Measurements from ENCODE around the gene CCDC188. TPM values are rescaled to one million over a fixed set of nuclear protein-coding genes. Genes with fewer than 3 reads are reported as not detected.
A peak's percentile ranks its signal among the peaks of the same experiment; 100 is the strongest.

Gene CCDC188
- total RNA-seq, 1 donor from 2014 or later = 17.3 TPM

- no peak for DNase-seq (ENCODE audit: extremely low read depth, low read depth, low spot score)
These were observed 27.3 kb downstream of the CCDC188 start for GRCh38 chr22:20123366-20124082.

GRCh38 chr22:20121856-20122415, 28.9 kb downstream of the CCDC188 start:
- DNase-seq (ENCODE audit: extremely low read depth, low read depth, low spot score) = no peak

GRCh38 chr22:20118300-20119020, 32.4 kb downstream of the CCDC188 start:
- no peak for DNase-seq (ENCODE audit: extremely low read depth, low read depth, low spot score)

GRCh38 chr22:20117633-20118299, 33.1 kb downstream of the CCDC188 start:
- no peak for DNase-seq (ENCODE audit: extremely low read depth, low read depth, low spot score)

DNA sequence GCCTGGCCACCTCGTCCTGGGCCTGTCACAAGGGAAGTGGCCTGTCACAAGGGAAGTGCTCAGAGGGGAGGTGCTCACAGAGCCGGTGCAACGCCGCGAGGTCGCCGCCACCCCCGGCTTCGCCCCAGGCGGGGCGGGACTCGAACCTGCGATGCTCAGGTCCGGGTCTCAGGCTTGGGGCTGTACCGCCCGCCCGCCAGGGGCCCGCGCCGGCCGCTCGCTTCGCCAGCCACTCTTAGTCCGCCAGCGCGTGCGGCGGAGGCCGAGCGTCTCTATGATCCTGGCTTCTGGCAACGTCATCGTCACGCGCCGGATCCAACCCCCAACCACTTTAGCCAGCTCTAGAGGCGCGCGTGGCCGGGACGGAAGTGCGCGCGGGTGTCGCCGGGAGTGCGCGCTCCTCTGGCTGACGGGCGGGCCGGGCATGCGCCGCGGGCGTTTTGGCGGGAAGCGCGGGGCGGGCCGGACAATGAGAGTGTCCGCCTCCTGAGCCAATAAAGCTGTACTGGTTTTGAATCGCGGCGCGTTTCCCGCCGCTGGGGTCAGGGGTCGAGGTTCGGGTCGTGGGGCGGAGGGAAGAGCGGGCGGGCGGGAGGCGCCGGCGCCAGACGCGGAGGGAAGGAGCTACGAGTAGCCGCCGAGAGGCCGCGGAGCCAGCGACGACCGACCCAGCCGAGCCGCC, 33.8 kb downstream of the CCDC188 start, which contains the start of gene TRMT2A:
Gene TRMT2A, minus strand, starts transcription at position 276 of the 682 bp plus-strand sequence. CDS start 320 bp downstream, outside the sequence.
- peak; percentile 76 for DNase-seq (ENCODE audit: extremely low read depth, low read depth, low spot score)

GRCh38 chr22:20116376-20116950, 34.4 kb downstream of the CCDC188 start:
- no peak for DNase-seq (ENCODE audit: extremely low read depth, low read depth, low spot score)

DNA sequence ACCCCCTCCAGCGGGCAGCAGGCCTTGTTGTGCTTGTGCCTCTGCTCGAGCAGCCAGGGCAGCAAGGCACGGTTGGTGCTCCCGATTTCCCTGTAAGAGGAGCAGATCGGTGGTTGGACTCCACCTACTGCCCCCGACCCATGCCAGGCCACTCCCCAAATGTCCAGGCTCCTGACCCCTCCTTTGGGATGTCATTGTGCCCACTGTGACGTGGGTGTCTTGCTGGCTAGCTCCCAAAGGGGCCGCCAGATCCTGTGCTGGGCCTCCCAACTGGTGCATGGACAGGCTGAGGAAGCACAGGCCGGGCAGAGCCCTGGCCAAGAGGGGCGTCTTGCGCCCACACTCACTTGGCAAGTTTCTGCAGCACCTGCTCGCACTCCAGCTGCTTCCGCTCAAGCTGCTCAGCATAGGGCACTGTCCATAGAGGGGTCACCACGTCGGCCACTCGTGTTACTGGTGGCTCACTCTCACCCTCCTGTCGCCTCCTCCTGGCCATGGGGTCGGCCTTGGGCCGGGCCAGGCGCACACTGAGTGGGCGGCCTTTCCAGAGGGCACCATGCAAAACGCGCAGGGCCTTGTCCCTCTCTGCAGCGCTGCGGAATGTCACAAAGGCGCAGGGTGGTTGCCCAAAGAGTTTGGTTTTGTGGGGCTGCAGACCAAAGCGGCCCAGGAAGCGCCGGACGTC, 35.0 kb downstream of the CCDC188 start, which contains the start of gene RANBP1:
Gene RANBP1, plus strand, starts transcription at position 414 of the 685 bp plus-strand sequence. Its CDS starts 81 bp downstream, at position 495.
- DNase-seq (ENCODE audit: extremely low read depth, low read depth, low spot score) = no peak

DNA sequence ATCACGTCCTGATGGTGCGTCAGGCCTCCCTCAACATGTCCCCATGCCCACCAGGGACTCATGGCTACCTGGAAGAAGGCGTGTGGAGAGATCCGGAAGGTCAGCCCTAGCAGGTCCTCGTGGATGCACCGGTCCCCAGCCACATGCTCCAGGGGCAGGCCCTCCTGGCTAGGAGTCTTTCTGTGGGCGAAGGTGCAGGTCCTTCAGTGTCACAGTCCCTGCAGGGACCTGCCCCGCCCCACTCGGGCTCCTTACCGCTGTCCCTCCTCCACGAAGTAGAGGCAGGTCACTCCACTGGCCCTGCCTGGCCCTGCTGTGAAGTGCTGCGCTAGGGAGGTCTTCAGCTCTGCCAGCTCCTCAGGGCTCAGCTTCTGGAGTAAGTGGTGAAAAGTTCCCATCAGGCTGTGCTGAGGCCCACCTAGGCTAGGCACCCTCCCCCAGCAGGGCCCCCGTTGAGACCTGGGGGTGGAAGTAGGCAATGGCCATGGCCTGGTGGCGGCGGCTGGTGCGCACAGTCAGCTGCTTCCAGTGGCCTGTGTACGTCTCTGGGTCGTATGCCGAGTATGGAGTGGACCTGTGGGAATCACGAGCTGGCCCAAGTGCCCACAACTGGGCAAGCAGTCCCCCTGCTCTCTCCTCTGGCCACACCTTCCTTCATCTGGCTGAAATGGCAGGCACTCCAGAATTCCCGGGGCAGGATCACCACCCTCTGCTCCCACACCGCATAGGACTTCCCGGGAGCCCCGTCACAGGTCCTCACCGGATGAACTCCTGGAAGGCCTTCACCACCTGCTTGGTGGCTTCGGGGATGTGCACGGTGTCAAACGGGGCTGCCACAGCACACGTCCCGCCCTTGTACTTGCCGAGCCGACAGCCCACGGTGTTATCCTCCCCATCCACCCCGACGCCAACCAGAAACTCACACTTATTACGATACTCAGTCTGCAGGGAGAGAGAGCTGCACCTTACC, 36.1 kb downstream of the CCDC188 start:
- DNase-seq (ENCODE audit: extremely low read depth, low read depth, low spot score) = no peak

DNA sequence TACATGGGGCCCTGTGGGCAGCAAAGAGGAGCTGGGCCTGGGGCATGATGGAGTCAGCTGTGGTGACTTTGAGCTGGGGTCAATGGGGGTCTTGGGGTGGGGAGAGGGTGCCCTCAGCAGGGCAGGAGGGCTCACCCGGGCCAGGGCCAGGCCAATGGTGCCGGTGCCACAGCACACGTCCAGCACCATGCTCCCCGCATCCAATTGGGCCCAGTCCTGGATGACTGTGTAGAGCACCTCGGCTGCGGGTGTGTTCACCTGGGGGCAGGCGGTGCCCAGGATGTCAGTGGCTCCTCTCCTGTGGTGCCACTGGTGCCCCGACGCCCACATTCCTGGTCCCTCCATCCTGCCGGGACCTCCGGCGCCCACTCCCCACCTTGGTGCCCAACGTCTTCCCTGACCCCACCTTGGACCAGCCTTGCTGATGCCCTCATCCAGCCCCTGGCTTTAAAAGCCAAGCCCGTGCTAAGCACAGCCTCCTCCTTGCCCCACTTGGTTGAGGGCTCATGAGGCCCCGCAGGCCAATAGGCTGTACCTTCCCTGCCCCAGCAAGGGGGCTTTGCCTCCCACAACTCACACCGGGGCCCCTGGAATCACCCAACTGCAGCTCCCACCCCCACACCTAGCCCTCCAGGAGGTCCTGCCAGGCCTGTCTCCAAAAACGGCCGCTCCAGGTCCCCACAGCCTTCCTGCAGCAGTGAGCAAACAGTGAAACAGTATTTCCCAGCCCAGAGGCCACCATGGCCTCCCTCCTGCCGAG, 37.1 kb downstream of the CCDC188 start:
- DNase-seq (ENCODE audit: extremely low read depth, low read depth, low spot score) = no peak

DNA sequence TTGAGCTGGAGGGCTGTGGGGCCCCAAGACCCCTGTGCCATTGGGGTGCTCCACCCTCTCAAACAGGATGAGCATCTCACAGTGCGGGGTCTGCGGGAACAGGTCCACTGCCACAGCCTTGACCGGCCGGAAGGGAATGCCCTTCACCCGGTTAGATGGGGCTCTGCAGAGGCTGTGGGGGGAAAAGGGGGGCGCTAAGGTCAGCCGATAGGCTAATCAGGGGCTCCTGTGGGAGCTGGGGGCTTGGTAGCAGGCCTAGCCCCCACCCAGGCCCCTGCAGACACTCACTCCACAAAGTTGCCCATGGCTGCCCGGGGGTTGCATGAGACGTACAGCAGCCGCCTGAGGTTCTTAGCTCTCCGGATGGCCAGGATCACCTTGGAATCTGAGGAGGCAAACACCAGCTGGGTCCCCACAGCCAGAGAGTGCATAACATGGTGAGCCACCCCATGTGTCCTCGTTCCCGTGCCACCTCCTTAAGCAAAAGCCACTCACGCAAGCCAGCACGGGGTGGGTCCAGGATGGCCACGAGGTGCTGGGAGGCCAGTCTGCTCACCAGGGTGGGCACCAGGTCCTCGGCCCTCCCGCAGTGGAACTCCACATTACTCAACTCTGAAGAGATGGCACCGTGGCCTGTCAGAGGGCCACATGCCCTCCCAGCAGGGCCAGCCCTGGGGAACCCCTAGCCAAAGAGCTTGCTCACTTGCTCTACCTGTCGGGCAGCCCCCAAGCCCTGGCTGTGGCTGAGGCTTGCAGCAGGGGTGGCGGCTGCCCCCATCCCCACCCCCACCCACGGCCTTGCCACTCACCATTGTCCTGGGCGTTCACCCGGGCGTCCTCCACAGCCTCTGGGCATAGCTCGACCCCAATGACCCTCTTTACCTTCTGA, 38.0 kb downstream of the CCDC188 start:
- no peak for DNase-seq (ENCODE audit: extremely low read depth, low read depth, low spot score)

DNA sequence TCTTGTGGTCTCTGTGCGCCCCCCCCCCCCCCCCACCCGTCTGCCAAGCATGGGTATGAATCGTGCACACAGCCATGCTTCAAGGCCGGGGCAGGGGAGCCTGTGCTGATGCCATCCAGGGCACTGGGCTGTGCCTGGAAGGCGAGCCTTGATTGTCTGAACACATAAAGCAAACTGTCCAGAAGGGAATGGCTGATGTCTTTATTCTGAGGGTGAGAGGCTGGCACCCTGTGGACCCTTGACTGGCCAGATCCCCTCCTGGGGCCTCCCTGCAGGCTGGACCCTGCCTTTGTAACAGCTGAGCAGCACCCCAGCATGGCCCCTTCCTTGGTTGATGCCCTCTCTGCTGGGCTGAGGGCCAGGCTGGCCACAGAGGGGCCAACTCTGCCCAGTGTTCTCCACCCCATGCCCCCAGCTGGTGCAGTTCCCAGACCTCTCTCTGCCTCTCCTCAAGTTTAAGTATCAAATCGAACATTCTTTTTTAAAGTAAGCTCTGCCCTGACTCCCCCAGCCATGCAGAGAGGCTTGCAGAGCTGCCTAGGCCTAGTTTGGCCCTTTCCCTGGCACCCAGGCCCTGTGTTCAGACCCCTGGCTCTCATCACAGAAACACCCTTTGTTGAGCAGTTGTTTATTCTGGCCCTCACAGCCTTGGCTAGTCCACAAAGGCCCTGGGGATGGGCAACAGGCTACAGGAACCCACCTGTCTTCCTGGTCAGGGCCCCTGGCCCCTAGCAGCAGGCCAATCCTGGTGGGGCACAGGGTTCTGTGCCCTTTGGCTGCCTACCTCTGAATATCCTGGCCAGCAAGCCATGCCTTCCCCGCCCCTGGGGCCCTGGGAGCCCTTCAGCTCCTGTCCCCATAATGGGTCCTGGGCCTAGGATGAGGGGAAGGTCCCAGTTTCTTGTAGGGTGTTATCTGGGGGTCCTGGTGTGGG, 38.9 kb downstream of the CCDC188 start:
- no peak for DNase-seq (ENCODE audit: extremely low read depth, low read depth, low spot score)

- DNase-seq (ENCODE audit: extremely low read depth, low read depth, low spot score) = no peak
These were observed 39.7 kb downstream of the CCDC188 start for GRCh38 chr22:20111045-20111688.

- no peak for DNase-seq (ENCODE audit: extremely low read depth, low read depth, low spot score)
These were observed 40.4 kb downstream of the CCDC188 start for GRCh38 chr22:20110359-20110985.

Data from glomerular endothelial cell (primary cell).